SKM-1 (cell line): ENCODE measurements around the gene RAB43.
"Not testable (repeated sequence)": the region's sequence is repeated elsewhere in the genome, so short reads cannot be mapped to it uniquely, and the experiment has no call there.

Experiments used
- DNase-seq: peaks from one replicate; lab custom pipeline; 2025; ENCODE audit not compliant: unreplicated experiment; lab: John Stamatoyannopoulos, UW

RAB43 gene

GRCh38 chr3:129100274-129100673 lies 21.3 kb downstream of the RAB43 start:
- no peak for DNase-seq

- no peak for DNase-seq
Measured at GRCh38 chr3:129095285-129095684, 26.3 kb downstream of the RAB43 start.

DNA sequence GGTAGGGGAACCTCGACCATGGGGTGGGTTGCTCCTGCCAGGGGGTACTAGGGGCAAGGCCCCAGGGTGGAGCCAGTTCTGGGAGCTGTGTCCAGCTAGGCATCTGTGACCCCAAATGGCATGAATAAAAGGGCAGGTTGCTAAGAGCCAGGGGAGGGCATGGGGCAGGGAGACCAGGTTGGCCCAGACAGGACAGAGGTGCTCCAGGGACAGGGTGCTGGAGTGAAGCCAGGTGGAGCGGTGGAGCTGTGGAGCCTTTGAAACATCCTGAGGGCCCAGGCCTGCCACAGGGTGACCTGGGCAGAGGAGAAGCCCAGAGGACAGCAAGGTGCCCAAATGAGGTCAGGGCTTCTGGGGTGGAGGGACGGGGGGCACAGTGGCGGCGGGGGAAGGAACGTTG lies 33.3 kb downstream of the RAB43 start:
- not testable (repeated sequence) for DNase-seq

- DNase-seq: not testable (repeated sequence)
Measured at GRCh38 chr3:129087904-129088303, 33.7 kb downstream of the RAB43 start.

DNA sequence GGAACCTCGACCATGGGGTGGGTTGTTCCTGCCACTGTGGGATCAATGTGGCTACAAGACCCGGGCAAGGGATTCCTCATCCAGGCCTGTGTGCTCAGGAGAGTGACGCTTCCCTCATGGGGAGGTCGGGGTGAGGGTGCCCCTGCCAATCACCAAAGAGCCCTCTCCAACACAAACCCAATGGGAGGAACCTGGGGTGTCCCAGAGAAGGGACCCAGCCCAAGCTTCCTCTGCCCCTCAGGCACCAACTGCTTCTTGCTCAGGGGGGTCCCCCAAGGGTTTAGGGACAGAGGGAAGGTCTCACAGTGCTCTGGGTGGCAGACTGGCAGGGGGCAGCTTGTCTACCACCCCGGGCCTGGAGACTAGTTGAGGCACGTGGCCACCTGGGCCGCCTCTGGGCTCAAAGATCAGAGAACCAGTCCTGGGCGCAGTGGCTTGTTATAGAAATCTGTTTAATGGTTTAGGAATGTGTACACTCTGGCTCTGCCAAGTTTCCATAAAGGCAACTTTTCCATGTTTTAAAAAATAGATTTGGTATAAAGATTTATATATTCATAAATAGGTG lies 34.4 kb downstream of the RAB43 start:
- DNase-seq: no peak

DNA sequence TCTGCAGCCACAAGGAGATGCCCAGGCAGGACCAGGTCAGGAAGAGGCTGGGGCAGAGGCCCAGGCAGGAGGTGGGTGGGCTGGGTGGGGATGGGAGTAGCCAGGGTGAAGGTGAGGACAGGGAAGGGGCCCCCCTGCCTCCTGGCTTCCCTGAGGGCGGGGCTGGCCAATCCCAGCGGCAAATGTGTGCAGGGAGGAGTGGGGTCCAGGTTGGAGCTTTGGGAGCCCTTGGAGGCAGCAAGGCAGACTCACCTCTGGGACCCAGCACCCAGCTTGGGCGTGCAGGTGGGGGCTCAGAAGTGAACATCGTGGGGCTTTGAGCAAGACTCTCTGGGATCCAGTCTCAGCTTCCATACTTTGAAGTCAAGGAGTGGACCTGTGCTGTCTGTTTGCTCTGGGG lies 35.8 kb downstream of the RAB43 start:
- no peak for DNase-seq

DNA sequence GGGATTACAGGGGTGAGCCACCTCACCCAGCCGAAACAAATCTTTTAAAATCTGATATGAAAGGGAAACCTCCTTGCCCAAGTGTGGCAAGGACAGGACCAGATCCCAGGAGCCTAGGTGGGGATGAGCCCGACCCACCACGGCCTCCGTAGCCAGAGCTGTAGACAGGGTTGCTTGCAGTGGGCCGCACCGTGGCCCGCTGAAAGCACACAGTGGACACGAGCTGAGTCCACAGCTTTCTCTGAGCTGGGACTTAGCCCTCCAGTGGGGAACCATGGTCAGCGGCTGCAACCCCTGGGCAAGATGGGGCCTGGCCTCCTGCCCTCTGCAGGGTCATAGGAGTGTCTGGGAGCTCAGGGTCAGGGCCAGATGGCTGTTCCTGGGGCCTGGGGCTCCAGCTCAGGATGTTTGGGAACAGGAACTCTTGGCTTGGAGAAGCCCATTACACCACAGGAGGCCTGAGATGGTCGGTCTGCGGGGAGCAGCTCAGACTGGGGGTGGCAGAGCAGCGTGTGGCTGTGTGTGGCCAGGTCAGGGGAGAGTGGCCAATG lies 36.4 kb downstream of the RAB43 start:
- no peak for DNase-seq

GRCh38 chr3:129084501-129084900 lies 37.1 kb downstream of the RAB43 start:
- no peak for DNase-seq

- no peak for DNase-seq
Measured at GRCh38 chr3:129082026-129082425, 39.6 kb downstream of the RAB43 start.

DNA sequence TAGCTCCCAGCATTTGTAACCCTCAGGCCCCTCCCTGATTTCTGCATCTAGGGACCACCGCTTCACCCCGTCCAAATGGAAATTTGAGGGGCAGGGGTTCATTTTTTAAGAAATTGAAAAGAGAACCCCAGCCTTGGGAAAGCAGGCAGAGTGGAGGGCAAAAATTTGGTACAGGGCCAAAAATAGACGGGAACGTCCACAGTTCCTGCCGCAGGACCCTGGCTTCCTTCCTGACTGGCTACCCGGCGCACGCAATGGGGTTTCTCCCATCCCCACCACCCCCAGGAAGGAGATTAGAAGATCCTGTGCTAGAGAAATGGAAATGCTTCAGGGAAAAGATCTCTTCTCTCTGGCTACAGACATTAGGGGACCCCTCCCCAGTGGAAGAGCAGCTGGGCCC lies 40.1 kb downstream of the RAB43 start:
- no peak for DNase-seq

DNA sequence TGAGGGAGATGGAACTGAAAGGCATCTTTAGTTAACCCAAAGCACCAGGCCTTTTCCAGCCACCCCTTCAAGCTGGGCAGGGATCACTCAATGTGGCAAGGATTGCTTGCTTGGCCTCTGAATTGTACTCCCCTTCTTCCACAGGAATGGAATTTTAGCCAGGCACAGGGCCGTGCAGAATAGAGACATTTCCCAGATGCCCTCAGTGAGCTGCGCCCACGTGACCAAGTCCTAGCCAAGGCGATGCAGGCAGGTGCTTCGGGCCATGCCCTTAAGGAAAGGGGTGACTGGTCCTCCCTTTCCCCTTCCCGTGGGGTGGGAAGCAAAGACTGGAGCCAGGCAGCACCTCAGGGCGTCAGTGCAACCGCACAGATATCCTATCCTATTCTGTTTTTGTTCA lies 43.1 kb downstream of the RAB43 start:
- no peak for DNase-seq

- DNase-seq: no peak
Measured at GRCh38 chr3:129077222-129077621, 44.4 kb downstream of the RAB43 start.

- DNase-seq: no peak
Measured at GRCh38 chr3:129070086-129070885, 51.3 kb downstream of the RAB43 start.

GRCh38 chr3:129069313-129070085 lies 52.1 kb downstream of the RAB43 start:
- DNase-seq: not testable (repeated sequence)

DNA sequence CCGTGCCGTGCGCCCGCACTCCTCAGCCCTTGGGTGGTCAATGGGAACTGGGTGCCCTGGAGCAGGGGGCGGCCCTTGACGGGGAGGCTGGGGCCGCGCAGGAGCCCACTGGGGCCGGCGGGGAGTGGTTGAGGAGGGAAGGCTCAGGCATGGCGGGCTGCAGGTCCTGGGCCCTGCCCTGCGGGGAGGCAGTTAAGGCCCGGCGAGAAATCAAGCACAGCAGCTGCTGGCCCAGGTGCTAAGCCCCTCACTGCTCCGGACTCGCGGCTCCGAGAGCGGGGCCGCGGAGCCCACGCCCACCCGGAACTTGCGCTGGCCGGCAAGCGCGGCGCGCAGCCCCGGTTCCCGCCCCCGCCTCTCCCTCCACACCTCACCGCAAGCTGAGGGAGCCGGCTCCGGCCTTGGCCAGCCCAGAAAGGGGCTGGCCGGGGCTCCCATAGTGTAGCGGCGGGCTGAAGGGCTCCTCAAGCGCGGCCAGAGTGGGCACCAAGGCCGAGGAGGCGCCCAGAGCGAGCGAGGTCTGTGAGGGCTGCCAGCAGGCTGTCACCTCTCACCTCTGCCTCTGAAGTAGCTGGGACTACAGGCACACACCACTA lies 53.2 kb downstream of the RAB43 start:
- no peak for DNase-seq

DNA sequence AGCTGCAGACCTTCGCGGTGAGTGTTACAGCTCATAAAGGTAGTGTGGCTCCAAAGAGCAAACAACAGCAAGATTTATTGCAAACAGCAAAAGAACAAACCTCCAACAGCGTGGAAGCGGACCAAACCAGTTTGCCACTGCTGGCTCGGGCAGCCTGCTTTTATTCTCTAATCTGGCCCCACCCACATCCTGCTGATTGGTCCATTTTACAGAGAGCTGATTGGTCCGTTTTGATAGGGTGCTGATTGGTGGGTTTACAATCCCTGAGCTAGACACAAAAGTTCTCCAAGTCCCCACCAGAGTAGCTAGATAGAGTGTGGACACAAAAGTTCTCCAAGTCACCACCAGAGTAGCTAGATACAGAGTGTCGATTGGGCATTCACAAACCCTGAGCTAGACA lies 53.9 kb downstream of the RAB43 start:
- not testable (repeated sequence) for DNase-seq

GRCh38 chr3:129065720-129066073 lies 55.9 kb downstream of the RAB43 start:
- DNase-seq: no peak

DNA sequence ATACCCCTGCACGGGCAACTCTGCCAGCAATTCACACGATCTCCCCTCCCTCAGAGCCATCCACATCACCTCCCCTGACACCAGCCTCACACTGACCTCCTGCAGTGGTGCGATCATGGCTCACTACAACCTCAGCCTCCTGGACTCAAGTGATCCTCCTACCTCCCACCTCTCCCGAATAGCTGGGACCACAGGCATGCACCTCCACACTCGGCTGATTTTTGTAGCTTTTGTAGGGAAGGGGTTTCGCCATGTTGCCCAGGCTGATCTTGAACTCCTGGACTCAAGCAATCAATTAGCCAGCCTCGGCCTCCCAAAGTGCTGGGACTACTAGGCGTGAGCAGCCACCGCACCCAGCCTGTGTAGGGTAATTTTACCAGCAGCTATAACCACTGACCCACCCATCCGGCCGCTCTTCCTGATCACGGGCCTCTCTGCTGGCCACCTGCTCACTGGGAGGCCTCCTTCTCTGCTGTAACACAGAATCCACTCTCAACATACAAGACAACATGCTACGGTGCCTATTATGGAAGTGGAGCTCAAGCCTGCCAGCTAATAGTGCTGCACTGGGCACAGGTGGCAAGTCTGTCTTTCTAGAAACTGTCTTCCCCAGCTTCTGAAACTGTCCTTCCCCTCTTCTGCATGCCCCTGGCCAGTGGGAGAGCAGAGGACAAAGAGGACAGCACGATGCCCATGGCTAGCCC lies 56.4 kb downstream of the RAB43 start:
- no peak for DNase-seq

- DNase-seq: no peak
Measured at GRCh38 chr3:129063841-129064482, 57.6 kb downstream of the RAB43 start.

GRCh38 chr3:129063091-129063640 lies 58.4 kb downstream of the RAB43 start:
- no peak for DNase-seq
